Right lobe of liver (tissue), 4 donors: ENCODE measurements around the gene RNASE8.

Experiments
- POLR2A ChIP-seq: fragments of 450-650 bp; IDR thresholded peaks from one replicate; pipeline ENCODE4 v1.6.1; 2017; ENCODE audit warnings: antibody characterized with exemption, mild to moderate bottlenecking
- TF ChIP-seq, protein P1 (sequence below), 4 donors: fragments of 200-600 bp in 3 of 4; fragments of 450-650 bp in 1 of 4; IDR thresholded peaks; one replicate each; pipeline versions ENCODE4 v1.5.1 to v1.8.0; 2016 to 2022; ENCODE audit warnings: antibody characterized with exemption in 4 of 4, mild to moderate bottlenecking in 2 of 4
- donor health status: DM: no; HTN: no; CAD: no.
- donor health status: DM: no; HTN: no; CAD: no.
- donor health status: DM: no; HTN: yes; CAD: no.

GRCh38 chr14:21095430-21096205 lies 38.0 kb downstream of the RNASE8 start:
- TF ChIP-seq, protein P1, sequence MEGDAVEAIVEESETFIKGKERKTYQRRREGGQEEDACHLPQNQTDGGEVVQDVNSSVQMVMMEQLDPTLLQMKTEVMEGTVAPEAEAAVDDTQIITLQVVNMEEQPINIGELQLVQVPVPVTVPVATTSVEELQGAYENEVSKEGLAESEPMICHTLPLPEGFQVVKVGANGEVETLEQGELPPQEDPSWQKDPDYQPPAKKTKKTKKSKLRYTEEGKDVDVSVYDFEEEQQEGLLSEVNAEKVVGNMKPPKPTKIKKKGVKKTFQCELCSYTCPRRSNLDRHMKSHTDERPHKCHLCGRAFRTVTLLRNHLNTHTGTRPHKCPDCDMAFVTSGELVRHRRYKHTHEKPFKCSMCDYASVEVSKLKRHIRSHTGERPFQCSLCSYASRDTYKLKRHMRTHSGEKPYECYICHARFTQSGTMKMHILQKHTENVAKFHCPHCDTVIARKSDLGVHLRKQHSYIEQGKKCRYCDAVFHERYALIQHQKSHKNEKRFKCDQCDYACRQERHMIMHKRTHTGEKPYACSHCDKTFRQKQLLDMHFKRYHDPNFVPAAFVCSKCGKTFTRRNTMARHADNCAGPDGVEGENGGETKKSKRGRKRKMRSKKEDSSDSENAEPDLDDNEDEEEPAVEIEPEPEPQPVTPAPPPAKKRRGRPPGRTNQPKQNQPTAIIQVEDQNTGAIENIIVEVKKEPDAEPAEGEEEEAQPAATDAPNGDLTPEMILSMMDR (IDR thresholded peaks at IDR 0.05), result no peak
- no peak for TF ChIP-seq POLR2A
